Cardiac muscle cell (in vitro differentiated cells and primary cell): ENCODE results near the gene FLOT2. TPM values are rescaled to one million over a fixed set of nuclear protein-coding genes. Genes with fewer than 3 reads are reported as not detected.

ENCODE experiments used
- DNase-seq, 2 donors: peaks; one replicate each; pipeline versions ENCODE4 v3.0.0 to v3.0.0-alpha.2; 2010 to 2017; ENCODE audit warnings: low read depth in 1 of 2, low spot score in 1 of 2
- H3K27ac ChIP-seq: fragments of 200-600 bp; sonication (generic); 2 replicates; pipeline ENCODE4 v1.5.1; 2016
- H3K27me3 ChIP-seq: fragments of 200-600 bp; sonication (generic); 2 replicates; pipeline ENCODE4 v1.6.0; 2016; ENCODE audit warnings: control low read depth
- H3K36me3 ChIP-seq: fragments of 200-600 bp; sonication (generic); 2 replicates; pipeline ENCODE4 v1.5.1; 2016; ENCODE audit warnings: control low read depth
- H3K4me1 ChIP-seq: fragments of 200-600 bp; sonication (generic); 2 replicates; pipeline ENCODE4 v1.8.1; 2017; ENCODE audit warnings: low read depth, mild to moderate bottlenecking, mixed run types
- H3K4me3 ChIP-seq: fragments of 200-600 bp; sonication (generic); 2 replicates; pipeline ENCODE4 v1.5.1; 2016; ENCODE audit warnings: mild to moderate bottlenecking
- H3K9me3 ChIP-seq: fragments of 200-600 bp; sonication (generic); 2 replicates; pipeline ENCODE4 v1.5.1; 2017; ENCODE audit warnings: low read depth, mild to moderate bottlenecking, control low read depth
- polyA plus RNA-seq: library from polyadenylated mRNA; unstranded; fragments of >200 nt; fragmentation: Nextera tagmentation; extraction: Ambion mirVana; gene quantifications from 2 replicates; pipeline ENCODE4 v1.2.1, GENCODE V29; 2016
- total RNA-seq: library from RNA; depleted of rRNA; stranded (reverse); fragments of >200 nt; gene quantifications from 2 replicates; pipeline ENCODE4 v1.2.3, GENCODE V29; 2016
- TF ChIP-seq, protein P1 (sequence below): IDR thresholded peaks from 2 replicates; pipeline ENCODE4 v1.5.1; 2012; ENCODE audit warnings: low read depth, mild to moderate bottlenecking, low read length

The FLOT2 gene
- total and polyA plus RNA-seq, 2 experiments from 2014 or later, result 102 to 145 TPM

DNA sequence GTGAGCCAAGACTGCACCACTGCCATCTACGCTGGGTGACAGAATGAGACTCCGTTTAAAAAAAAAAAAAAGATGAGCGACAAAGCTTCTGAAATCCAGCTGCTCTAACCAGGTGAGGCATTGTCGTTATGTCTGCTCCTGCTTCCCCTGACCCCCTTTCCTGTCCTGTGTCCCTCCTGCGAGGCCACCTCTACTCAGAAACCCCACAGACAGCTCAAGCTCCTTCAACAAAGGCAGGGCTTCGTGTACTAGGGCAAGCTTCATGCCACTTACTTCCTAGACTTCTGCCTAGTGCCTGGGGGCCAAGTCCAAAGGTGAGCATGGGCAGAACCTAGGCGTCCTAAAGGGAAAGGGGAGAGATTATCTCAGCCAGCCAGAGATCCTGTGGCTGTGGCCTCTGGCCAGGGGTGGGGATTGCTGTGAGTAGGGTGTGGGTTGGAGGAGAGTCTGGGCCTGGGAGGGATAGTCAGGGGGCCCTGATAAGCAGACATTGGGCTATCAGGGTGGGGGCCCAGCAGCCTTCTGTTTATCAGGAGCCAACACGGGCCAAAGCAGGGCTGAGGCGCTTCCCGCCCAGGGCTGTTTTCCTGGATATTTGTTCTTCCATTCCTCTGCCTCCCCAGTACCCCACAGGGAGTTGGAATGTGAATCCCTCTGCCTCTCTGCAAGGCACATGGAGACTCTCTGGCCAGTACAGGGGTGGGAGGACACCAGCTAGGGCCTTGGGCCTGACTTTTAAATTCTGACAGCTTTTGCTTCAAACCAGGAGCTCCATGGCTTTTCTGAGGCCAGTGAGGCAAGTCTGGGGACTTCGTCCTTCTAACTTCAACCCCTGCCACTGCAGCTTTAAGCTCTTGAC, 32.3 kb downstream of the FLOT2 start:
- peak in 1 of 2 donors; percentile 11 for DNase-seq
- Histone ChIP-seq H3K27me3 (no peaks in the 10 kb centered on the region), H3K4me3 (no peak overlapping the region), H3K9me3 (no peaks in the 10 kb centered on the region), H3K27ac (no peak overlapping the region), H3K36me3 (peaks cover 3% of the 10 kb centered on the region), H3K4me1 (no peaks in the 10 kb centered on the region)
- TF ChIP-seq, protein P1, sequence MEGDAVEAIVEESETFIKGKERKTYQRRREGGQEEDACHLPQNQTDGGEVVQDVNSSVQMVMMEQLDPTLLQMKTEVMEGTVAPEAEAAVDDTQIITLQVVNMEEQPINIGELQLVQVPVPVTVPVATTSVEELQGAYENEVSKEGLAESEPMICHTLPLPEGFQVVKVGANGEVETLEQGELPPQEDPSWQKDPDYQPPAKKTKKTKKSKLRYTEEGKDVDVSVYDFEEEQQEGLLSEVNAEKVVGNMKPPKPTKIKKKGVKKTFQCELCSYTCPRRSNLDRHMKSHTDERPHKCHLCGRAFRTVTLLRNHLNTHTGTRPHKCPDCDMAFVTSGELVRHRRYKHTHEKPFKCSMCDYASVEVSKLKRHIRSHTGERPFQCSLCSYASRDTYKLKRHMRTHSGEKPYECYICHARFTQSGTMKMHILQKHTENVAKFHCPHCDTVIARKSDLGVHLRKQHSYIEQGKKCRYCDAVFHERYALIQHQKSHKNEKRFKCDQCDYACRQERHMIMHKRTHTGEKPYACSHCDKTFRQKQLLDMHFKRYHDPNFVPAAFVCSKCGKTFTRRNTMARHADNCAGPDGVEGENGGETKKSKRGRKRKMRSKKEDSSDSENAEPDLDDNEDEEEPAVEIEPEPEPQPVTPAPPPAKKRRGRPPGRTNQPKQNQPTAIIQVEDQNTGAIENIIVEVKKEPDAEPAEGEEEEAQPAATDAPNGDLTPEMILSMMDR, result no peak

DNA sequence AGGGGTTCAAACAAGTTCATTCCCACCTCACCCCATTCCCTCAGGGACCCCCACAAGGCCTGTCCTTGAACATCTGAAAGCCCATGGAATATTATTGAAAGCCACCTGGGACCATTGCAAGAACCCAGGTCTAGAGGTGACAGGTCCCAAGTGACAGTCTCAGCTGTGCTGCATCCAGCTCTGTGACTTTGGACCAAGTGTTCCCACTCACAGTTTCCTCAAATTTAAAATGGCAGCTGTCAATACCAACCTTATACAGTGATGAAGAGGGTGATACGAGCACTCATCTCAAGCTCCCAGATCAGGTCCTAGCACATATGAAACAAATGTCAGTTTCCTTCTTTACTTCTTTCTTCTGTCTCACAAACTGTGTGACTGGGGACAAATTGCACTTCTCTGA, 33.6 kb downstream of the FLOT2 start:
- no peaks in the 10 kb centered on the region for H3K27me3 ChIP-seq
- TF ChIP-seq, protein P1, result no peak
- H3K9me3 ChIP-seq, result no peaks in the 10 kb centered on the region
- no peak for DNase-seq
- H3K27ac ChIP-seq, result no peak overlapping the region
- H3K4me1 ChIP-seq, result no peaks in the 10 kb centered on the region
- peaks cover 6% of the 10 kb centered on the region for H3K36me3 ChIP-seq
- no peak overlapping the region for H3K4me3 ChIP-seq

DNA sequence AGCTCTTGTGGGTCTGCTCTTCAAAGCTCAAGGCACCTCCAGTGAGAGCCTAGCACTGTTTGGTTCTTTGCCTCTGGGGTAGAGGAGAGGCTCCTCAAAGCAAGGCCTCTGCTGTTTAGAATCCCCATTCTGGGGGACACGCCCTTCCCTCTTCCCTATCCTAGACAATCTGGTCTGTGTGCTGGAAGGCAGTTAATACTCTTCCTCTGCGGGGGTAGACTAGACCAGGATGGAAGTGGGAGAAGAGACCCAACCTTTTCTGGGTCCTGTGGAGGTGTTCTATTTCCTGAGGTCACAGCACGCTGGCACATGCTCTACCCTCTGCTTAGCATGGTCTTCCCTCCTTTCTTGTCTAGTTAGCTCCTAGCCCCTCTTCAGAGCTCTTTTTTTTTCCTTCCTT, 35.0 kb downstream of the FLOT2 start:
- Histone ChIP-seq H3K27ac (no peak overlapping the region), H3K27me3 (no peaks in the 10 kb centered on the region), H3K4me3 (no peak overlapping the region), H3K9me3 (no peaks in the 10 kb centered on the region), H3K4me1 (no peaks in the 10 kb centered on the region), H3K36me3 (peaks cover 12% of the 10 kb centered on the region)
- no peak for DNase-seq
- TF ChIP-seq, protein P1, result no peak

DNA sequence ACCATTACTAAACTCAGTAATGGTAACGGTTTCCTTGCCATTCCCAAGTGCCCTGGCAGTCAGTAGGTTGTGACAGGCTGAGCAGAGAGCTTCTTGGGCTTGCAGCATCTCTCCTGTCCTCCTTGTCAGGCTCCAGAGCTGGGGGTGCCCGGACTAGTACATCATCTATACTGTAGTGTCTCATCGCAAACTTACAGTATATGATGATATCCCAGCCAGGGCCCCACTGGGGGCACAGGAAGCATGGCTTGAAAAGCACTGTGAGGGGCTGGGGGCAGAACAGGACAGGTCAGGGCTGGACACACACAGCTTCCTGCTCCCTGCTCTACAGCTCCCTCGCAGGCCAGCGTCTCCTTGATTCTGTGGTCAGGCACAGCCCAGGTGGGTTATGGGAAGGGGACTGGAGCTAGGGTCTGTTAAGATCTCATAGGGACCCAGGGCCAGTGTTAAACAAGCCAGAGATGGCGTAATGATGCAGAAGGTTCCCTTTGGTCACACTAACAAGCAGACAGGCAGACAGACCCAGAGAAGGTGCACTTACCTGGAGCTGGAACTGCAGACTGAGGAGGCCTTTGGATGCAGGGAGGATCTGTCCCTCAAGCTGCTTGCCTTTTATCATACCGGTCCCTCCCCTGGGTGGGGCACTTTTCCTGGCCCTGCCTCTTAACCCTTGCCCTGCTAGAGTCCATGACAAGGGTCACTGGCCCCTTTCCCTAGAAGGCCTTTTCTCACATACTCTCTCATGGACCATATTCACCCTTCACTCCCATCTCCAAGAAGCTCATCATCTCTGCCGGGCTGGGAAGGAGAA, 35.9 kb downstream of the FLOT2 start:
- Histone ChIP-seq H3K27me3 (no peaks in the 10 kb centered on the region), H3K4me3 (no peak overlapping the region), H3K36me3 (peaks cover 15% of the 10 kb centered on the region), H3K27ac (no peak overlapping the region), H3K4me1 (no peaks in the 10 kb centered on the region), H3K9me3 (no peaks in the 10 kb centered on the region)
- no peak for DNase-seq
- TF ChIP-seq, protein P1, result no peak

DNA sequence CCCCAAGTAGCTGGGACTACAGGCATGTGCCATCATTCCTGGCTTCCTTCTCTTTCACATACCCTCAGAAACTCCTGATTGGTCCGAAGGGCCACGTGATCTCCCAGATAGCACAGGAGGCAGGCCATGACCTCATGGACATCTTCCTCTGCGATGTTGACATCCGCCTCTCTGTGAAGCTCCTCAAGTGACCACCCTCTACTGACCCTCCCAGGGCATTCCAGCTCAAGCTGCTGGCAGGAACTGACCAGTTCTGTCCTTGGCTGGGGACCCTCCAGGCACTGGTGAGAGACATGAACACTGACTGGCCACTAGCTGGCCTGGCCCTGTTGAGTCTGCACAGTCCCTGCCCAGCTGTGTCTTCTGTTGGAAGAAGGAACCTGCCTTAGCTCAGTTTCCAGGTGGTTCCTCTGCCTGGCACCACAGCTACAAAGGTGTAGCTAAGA, 37.1 kb downstream of the FLOT2 start:
- no peak for DNase-seq

More for the DNA sequence above, 37.1 kb downstream of the FLOT2 start:
- no peaks in the 10 kb centered on the region for H3K9me3 ChIP-seq
- no peaks in the 10 kb centered on the region for H3K4me1 ChIP-seq
- TF ChIP-seq, protein P1, result no peak
- no peak overlapping the region for H3K4me3 ChIP-seq
- H3K27me3 ChIP-seq, result no peaks in the 10 kb centered on the region
- H3K27ac ChIP-seq, result no peak overlapping the region
- peaks cover 15% of the 10 kb centered on the region for H3K36me3 ChIP-seq
